ENCODE data around the gene PRRX2.

DNA sequence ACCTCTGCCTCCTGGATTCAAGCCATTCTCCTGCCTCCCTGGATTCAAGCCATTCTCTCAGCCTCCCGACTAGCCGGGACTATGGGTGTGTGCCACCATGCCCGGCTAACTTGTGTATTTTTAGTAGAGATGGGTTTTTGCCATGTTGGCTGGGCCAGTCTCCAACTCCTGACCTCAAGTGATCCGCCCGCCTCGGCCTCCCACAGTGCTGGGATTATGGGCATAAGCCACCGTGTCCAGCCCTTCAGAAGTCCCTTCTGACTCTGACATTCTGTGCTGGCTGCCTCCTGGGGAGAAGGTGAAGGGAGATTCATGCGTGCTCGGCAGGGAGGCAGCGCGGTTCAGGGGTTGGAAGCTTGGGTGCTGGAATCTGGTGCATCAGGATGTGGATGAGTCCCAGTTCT is 28.8 kb downstream of the PRRX2 start:
- no peak for TF ChIP-seq ZNF263 (CRISPR knock-in tag; IDR thresholded peaks at IDR 0.05; ENCODE audit: low read depth)
- TF ChIP-seq, protein P1, sequence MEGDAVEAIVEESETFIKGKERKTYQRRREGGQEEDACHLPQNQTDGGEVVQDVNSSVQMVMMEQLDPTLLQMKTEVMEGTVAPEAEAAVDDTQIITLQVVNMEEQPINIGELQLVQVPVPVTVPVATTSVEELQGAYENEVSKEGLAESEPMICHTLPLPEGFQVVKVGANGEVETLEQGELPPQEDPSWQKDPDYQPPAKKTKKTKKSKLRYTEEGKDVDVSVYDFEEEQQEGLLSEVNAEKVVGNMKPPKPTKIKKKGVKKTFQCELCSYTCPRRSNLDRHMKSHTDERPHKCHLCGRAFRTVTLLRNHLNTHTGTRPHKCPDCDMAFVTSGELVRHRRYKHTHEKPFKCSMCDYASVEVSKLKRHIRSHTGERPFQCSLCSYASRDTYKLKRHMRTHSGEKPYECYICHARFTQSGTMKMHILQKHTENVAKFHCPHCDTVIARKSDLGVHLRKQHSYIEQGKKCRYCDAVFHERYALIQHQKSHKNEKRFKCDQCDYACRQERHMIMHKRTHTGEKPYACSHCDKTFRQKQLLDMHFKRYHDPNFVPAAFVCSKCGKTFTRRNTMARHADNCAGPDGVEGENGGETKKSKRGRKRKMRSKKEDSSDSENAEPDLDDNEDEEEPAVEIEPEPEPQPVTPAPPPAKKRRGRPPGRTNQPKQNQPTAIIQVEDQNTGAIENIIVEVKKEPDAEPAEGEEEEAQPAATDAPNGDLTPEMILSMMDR (IDR thresholded peaks at IDR 0.05) = no peak
- TF ChIP-seq GABPB1 (CRISPR knock-in tag; IDR thresholded peaks at IDR 0.05) = no peak
- TF ChIP-seq, protein P2, sequence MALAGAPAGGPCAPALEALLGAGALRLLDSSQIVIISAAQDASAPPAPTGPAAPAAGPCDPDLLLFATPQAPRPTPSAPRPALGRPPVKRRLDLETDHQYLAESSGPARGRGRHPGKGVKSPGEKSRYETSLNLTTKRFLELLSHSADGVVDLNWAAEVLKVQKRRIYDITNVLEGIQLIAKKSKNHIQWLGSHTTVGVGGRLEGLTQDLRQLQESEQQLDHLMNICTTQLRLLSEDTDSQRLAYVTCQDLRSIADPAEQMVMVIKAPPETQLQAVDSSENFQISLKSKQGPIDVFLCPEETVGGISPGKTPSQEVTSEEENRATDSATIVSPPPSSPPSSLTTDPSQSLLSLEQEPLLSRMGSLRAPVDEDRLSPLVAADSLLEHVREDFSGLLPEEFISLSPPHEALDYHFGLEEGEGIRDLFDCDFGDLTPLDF (CRISPR knock-in tag; IDR thresholded peaks at IDR 0.05) = no peak
- no peak for TF ChIP-seq ELF4 (CRISPR knock-in tag; IDR thresholded peaks at IDR 0.05; ENCODE audit: low read depth)
- TF ChIP-seq, protein P3, sequence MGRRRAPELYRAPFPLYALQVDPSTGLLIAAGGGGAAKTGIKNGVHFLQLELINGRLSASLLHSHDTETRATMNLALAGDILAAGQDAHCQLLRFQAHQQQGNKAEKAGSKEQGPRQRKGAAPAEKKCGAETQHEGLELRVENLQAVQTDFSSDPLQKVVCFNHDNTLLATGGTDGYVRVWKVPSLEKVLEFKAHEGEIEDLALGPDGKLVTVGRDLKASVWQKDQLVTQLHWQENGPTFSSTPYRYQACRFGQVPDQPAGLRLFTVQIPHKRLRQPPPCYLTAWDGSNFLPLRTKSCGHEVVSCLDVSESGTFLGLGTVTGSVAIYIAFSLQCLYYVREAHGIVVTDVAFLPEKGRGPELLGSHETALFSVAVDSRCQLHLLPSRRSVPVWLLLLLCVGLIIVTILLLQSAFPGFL (CRISPR knock-in tag; IDR thresholded peaks at IDR 0.05; ENCODE audit: borderline replicate concordance) = no peak
- no peak for TF ChIP-seq ZNF232 (CRISPR knock-in tag; IDR thresholded peaks at IDR 0.05)
- no peak for TF ChIP-seq FOXJ3 (CRISPR knock-in tag; IDR thresholded peaks at IDR 0.05; ENCODE audit: borderline replicate concordance)
- no peak for TF ChIP-seq JUN (CRISPR knock-in tag; IDR thresholded peaks at IDR 0.05)

Data from WTC11 (cell line).